HG03159 (cell line): ENCODE measurements around the gene SCN4A.
A peak's percentile ranks its signal among the peaks of the same experiment; 100 is the strongest.
"Not testable (repeated sequence)": the region's sequence is repeated elsewhere in the genome, so short reads cannot be mapped to it uniquely, and the experiment has no call there.

Source experiments
- ATAC-seq: cut with Tn5 transposase; IDR thresholded peaks from one replicate; pipeline ENCODE4 v1.9.1; 2021; ENCODE audit warnings: mild to moderate bottlenecking, moderate library complexity; ENCODE audit not compliant: unreplicated experiment

Gene SCN4A

GRCh38 chr17:63918305-63918704 is 54.4 kb downstream of the SCN4A start:
- ATAC-seq = no peak

- no peak for ATAC-seq
Measured at GRCh38 chr17:63917646-63918045, 55.1 kb downstream of the SCN4A start.

GRCh38 chr17:63917206-63917605 is 55.5 kb downstream of the SCN4A start:
- not testable (repeated sequence) for ATAC-seq

- no peak for ATAC-seq
Measured at GRCh38 chr17:63916566-63917185, 56.0 kb downstream of the SCN4A start.

- peak; percentile 62 for ATAC-seq
Measured at GRCh38 chr17:63915753-63916152, 57.0 kb downstream of the SCN4A start.

GRCh38 chr17:63914471-63914870 is 58.2 kb downstream of the SCN4A start:
- ATAC-seq = no peak

- no peak for ATAC-seq
Measured at GRCh38 chr17:63911657-63912100, 61.0 kb downstream of the SCN4A start.

- no peak for ATAC-seq
Measured at GRCh38 chr17:63911041-63911635, 61.6 kb downstream of the SCN4A start, which contains the start of gene CSHL1. TSS of gene CSHL1 (minus strand) at chr17:63911258. CDS start at chr17:63911196, 62 bp downstream.

- ATAC-seq = no peak
Measured at GRCh38 chr17:63910096-63910495, 62.6 kb downstream of the SCN4A start.

GRCh38 chr17:63909586-63909985 is 63.1 kb downstream of the SCN4A start:
- not testable (repeated sequence) for ATAC-seq

GRCh38 chr17:63907161-63907778 is 65.4 kb downstream of the SCN4A start:
- ATAC-seq = not testable (repeated sequence)

GRCh38 chr17:63904796-63905195 is 67.9 kb downstream of the SCN4A start:
- not testable (repeated sequence) for ATAC-seq

- not testable (repeated sequence) for ATAC-seq
Measured at GRCh38 chr17:63903787-63904201, 68.9 kb downstream of the SCN4A start.

GRCh38 chr17:63901971-63902370 is 70.7 kb downstream of the SCN4A start:
- not testable (repeated sequence) for ATAC-seq

- not testable (repeated sequence) for ATAC-seq
Measured at GRCh38 chr17:63898899-63899798, 73.6 kb downstream of the SCN4A start.

GRCh38 chr17:63896524-63897354 is 76.0 kb downstream of the SCN4A start, which contains the start of gene CSH1:
TSS of gene CSH1 (minus strand) at chr17:63896574. CDS start at chr17:63896511, 63 bp downstream.
- ATAC-seq = not testable (repeated sequence)

GRCh38 chr17:63894821-63895220 is 77.9 kb downstream of the SCN4A start:
- not testable (repeated sequence) for ATAC-seq

- ATAC-seq = not testable (repeated sequence)
Measured at GRCh38 chr17:63894021-63894420, 78.7 kb downstream of the SCN4A start.

GRCh38 chr17:63892316-63893037 is 80.2 kb downstream of the SCN4A start:
- not testable (repeated sequence) for ATAC-seq
